Rectal smooth muscle tissue (tissue), 1 donor: ENCODE data around the gene IVD.

Experiments
- H3K27ac ChIP-seq: one replicate; pipeline ENCODE4 v1.7.0; 2013; ENCODE audit warnings: low read depth, low read length, inconsistent platforms
- H3K27me3 ChIP-seq: one replicate; pipeline ENCODE4 v1.7.0; 2013; ENCODE audit warnings: low read length; ENCODE audit not compliant: control insufficient read depth, insufficient read depth
- H3K36me3 ChIP-seq: one replicate; pipeline ENCODE4 v1.7.0; 2013; ENCODE audit warnings: low read length; ENCODE audit not compliant: control insufficient read depth, insufficient read depth
- H3K4me1 ChIP-seq: one replicate; pipeline ENCODE4 v1.7.0; 2013; ENCODE audit warnings: low read length; ENCODE audit not compliant: control insufficient read depth, insufficient read depth
- H3K4me3 ChIP-seq: one replicate; pipeline ENCODE4 v1.7.0; 2013; ENCODE audit warnings: low read length
- H3K9ac ChIP-seq: one replicate; pipeline ENCODE4 v1.7.0; 2013; ENCODE audit warnings: low read length

The IVD gene

GRCh38 chr15:40409366-40409765 is 3.8 kb downstream of the IVD start:
- no peak overlapping the region for H3K4me3 ChIP-seq
- H3K27ac ChIP-seq, result no peak overlapping the region
- H3K36me3 ChIP-seq, result peaks cover 26% of the 10 kb centered on the region
- peaks cover 5% of the 10 kb centered on the region for H3K4me1 ChIP-seq
- H3K27me3 ChIP-seq, result no peaks in the 10 kb centered on the region
- no peak overlapping the region for H3K9ac ChIP-seq

DNA sequence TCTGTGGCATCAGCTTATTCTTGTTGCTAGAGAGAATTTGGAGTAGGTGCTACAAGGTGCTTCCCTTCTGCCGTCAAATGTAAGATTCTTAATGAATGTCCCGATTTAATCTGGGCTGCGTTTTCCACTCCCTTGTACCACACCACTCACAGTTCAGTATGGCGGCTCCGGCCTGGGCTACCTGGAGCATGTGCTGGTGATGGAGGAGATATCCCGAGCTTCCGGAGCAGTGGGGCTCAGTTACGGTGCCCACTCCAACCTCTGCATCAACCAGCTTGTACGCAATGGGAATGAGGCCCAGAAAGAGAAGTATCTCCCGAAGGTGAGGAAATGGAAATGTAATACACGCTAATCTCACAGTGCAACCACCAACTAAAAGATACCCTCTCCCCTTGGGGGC is 4.9 kb downstream of the IVD start:
- no peaks in the 10 kb centered on the region for H3K27me3 ChIP-seq
- H3K36me3 ChIP-seq, result peaks cover 36% of the 10 kb centered on the region
- H3K27ac ChIP-seq, result no peak overlapping the region

DNA sequence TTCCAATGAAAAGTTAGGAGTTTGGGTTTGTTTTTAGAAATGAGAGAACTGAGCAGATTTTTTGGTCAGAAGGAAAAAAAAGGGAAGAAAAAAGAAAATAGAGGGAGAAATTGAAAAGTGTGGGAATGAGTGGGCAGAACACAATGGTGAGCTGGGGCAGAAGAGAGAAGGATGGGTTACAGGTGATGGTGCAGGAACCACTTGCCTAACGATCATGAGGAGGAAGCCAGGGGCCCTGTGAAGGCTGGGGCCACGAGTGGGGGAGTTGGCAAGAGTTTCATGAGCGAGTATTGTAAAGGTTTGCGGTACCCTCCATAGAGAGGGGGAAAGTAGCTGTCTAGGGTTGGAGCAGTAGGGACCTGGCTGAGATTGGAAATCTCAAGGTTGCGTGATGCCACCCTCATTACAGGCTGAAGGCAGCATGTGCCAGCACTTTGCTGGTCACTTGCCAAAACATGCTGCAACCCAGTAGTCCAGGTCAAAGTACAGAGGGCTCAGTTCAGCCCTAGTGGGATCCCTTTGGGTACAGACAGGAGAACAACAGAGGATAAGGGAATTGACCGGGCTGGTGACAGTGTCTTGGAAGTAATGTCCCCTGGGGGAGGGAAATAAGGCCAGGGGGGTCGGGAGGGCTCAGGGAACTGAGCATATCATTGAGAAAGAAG is 6.6 kb downstream of the IVD start:
- Histone ChIP-seq H3K9ac (no peak overlapping the region), H3K27ac (no peak overlapping the region), H3K27me3 (no peaks in the 10 kb centered on the region), H3K4me1 (peaks cover 2% of the 10 kb centered on the region), H3K36me3 (peaks cover 43% of the 10 kb centered on the region), H3K4me3 (no peak overlapping the region)

More for the DNA sequence above, 4.9 kb downstream of the IVD start:
- peaks cover 5% of the 10 kb centered on the region for H3K4me1 ChIP-seq
- H3K4me3 ChIP-seq, result no peak overlapping the region
- no peak overlapping the region for H3K9ac ChIP-seq

DNA sequence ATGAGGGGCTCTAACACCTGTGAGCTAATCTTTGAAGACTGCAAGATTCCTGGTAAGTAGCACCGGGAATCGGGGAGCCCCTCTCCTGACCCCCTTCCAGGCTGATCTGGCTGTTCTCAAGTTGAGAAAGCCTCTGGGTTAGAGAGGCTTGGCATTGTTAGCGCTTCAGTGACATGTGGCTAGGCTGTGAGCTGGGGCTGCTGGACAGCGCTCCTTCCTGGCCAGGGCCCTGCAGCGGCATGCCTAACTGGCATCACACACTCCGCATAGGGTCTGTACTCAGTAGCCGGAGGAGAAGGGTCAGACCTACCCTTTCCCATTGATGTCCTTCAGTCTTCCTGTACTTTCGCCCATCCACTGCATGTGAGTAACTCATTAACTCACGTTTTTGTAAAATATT is 7.4 kb downstream of the IVD start:
- Histone ChIP-seq H3K4me3 (no peak overlapping the region), H3K9ac (no peak overlapping the region), H3K4me1 (no peaks in the 10 kb centered on the region), H3K27ac (no peak overlapping the region), H3K36me3 (peaks cover 47% of the 10 kb centered on the region), H3K27me3 (no peaks in the 10 kb centered on the region)

DNA sequence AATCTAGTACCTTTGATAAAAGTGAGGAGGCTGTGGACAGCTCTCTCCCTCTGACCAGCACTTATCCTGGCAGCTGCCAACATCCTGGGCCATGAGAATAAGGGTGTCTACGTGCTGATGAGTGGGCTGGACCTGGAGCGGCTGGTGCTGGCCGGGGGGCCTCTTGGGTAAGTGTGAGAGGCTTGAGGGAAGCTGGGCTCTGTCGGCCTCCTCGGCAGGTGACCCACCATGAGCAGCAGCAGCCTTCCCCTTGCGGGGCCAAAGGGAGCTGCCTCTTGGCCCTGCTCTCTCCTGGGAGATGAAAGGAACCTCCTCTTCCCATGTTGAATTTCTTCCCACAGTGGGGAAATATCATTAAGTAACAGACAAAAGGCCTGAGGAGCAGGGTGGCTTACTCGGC is 9.2 kb downstream of the IVD start:
- Histone ChIP-seq H3K27me3 (no peaks in the 10 kb centered on the region), H3K36me3 (peaks cover 44% of the 10 kb centered on the region), H3K4me3 (no peak overlapping the region), H3K9ac (no peak overlapping the region), H3K4me1 (no peaks in the 10 kb centered on the region), H3K27ac (no peak overlapping the region)

DNA sequence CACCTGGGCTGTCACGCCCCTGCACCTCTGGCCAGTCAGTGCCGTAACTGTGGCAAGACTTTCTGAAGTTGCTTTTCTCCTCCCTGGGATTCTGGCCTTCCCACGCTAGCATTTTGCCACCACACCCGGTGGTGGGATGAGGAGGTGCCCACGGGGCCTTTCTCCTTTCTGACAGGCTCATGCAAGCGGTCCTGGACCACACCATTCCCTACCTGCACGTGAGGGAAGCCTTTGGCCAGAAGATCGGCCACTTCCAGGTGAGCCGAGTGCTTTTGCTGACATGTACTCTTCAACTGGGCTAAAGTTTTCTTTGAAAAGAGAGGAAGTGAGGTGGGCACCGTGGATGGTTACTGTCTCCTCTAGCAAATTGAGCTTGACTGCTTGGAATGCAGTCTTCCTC is 9.6 kb downstream of the IVD start:
- Histone ChIP-seq H3K27ac (no peak overlapping the region), H3K27me3 (no peaks in the 10 kb centered on the region), H3K4me3 (no peak overlapping the region), H3K9ac (no peak overlapping the region), H3K4me1 (no peaks in the 10 kb centered on the region), H3K36me3 (peaks cover 43% of the 10 kb centered on the region)

DNA sequence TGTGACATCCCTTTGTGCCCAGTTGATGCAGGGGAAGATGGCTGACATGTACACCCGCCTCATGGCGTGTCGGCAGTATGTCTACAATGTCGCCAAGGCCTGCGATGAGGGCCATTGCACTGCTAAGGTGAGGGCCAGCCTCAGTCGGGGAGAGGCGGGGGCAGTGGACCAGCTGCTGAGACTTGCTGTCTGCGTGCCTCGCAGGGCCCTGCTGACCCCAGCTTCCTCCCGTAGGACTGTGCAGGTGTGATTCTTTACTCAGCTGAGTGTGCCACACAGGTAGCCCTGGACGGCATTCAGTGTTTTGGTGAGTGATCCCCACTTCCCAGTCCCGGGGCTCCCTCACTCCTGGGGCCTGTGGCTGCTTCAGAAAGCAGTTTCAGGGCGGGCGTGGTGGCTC is 10.5 kb downstream of the IVD start:
- Histone ChIP-seq H3K27me3 (no peaks in the 10 kb centered on the region), H3K36me3 (peaks cover 36% of the 10 kb centered on the region), H3K4me1 (no peaks in the 10 kb centered on the region), H3K4me3 (no peak overlapping the region), H3K27ac (no peak overlapping the region), H3K9ac (no peak overlapping the region)

DNA sequence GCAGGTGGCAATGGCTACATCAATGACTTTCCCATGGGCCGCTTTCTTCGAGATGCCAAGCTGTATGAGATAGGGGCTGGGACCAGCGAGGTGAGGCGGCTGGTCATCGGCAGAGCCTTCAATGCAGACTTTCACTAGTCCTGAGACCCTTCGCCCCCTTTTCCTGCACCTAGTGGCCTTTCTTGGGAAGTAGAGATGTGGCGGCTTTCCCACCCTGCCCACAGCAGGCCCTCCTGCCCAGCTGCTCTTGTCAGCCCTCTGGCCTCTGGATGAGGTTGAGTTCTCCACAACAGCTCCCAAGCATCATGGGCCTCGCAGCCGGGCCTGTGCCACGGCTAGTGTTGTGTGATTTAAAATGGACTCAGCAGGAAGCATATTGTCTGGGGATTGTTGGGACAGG is 12.5 kb downstream of the IVD start:
- H3K9ac ChIP-seq, result no peak overlapping the region
- H3K27ac ChIP-seq, result no peak overlapping the region
- H3K4me1 ChIP-seq, result no peaks in the 10 kb centered on the region
- H3K36me3 ChIP-seq, result peaks cover 27% of the 10 kb centered on the region
- no peak overlapping the region for H3K4me3 ChIP-seq
- H3K27me3 ChIP-seq, result no peaks in the 10 kb centered on the region

DNA sequence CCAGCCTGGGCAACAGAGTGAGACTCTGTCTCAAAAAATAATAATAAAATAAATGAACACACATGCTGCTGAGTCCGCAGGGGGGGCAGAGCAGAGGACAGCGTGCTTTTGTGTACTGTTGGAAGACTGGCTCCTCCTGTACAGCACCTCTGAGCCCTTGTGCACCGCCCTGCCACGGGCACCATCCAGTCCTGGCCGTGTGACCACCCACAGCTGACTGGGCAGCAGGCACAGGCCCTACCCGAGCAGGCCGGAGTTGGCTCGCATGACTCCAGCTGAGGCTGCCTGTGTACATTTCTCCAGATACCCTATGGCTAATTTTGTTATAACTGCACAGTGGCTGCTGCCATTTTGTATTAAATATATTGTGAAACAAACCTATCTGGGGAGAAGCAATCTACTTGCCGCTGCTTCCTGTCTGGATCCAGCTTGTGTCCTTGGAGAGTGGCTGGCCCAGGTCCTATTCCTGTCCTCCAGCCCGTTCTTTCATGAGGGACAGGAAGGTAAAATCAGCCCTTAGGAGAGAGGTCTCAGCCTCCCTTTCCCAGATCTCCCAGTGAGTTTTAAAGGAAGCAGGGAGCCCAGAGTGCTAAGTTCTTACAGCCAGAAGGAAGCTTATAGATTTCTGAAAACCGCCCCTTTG is 14.6 kb downstream of the IVD start:
- Histone ChIP-seq H3K4me3 (no peak overlapping the region), H3K36me3 (peaks cover 20% of the 10 kb centered on the region), H3K27me3 (no peaks in the 10 kb centered on the region), H3K9ac (no peak overlapping the region), H3K4me1 (no peaks in the 10 kb centered on the region), H3K27ac (no peak overlapping the region)

DNA sequence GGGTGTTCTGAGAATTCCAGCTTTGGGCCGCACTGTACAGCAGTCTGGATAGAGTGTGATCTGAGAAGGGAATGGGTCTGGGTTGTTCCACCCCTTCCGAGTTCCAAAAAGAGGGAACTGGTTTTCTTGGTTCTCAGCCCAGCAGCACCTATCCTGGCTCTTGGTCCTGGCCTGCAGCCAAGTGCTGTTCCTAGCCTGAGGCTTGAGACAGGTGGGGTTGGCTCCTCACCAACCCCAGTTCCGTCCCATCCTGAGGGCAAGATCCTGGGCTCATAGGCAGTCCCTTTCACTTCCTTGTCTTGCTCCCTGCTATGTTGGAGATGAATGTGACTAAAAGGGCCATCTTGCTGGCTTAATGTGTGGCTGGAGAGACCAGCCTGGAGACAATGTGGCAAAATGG is 15.2 kb downstream of the IVD start:
- no peaks in the 10 kb centered on the region for H3K4me1 ChIP-seq
- peaks cover 14% of the 10 kb centered on the region for H3K36me3 ChIP-seq
- no peak overlapping the region for H3K27ac ChIP-seq
- H3K27me3 ChIP-seq, result no peaks in the 10 kb centered on the region
- H3K4me3 ChIP-seq, result no peak overlapping the region
- no peak overlapping the region for H3K9ac ChIP-seq

DNA sequence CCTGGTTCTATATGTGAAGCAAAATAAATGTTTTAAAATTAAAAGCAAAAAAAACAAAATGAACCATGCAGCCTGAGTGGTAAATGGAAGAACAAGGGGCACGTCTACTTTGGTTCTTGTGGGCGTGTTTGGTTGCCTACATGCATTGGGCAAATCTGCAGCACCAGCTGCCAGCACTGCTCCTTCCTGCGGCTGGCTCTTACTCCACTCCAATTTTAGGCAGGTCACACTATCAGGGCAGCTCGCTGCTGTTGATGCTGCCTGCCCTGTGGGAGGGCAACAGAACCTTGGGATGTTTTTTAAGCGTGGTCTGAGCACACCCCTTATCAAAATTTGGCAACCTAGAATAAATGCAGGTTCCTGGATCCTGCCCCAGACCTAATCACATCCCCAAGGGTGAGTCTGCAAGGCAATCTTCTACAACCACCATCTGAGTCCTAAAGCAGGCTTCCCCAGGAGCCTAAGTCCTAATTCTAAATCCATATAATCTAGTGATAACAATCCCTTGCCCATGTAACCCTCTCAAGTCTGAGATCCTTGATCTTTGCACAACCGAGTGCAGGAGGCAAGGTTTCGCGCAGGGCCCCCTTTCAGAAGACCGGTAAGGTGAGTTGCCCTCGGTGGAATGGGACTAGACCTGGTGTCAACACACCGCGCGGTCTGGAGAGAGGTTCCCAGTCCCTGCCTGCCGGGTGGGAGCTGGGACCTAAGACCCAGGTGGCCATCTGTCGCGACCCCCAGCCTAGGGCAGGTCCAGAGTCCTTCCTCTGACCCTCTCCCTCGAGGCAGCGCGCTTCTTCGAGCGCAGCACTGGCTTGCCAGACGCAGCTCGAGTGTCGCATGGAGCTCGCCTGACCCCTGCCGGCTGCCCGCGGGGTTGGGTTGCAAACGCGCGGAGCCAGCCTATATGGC is 15.9 kb downstream of the IVD start:
- Histone ChIP-seq H3K27ac (no peak overlapping the region), H3K27me3 (no peaks in the 10 kb centered on the region), H3K4me3 (peak overlapping the region; percentile 49), H3K4me1 (no peaks in the 10 kb centered on the region), H3K9ac (no peak overlapping the region), H3K36me3 (peaks cover 10% of the 10 kb centered on the region)

DNA sequence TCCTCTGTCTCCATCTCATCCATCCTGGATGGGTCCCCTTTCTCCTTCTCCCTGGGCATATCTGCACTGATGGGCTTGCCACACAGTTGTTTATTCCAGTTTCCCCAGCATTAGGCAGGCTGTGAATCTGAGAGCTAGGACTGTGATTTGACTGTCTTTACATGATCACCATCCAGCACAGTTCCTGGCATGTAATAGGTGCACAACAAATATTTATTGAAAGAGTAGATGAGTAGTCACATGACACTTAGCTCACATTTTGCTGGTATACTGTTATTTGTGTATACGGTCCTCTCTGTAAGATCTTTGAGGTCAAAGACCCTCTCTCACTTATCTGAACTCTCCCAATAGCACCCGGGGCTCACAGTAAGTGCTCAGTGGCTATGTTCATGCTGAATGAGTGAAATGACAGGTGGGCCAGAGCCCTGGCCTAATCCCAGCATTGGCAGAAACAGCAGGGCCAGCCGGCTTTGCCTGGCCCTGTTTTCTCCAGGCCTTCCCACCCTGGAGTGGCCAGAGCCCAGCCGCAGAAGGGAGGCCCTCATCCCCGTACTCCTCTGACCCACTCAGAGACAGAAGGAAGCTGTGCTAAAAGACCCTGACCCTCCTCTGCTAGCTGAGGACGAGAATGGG is 19.0 kb downstream of the IVD start:
- Histone ChIP-seq H3K4me1 (no peaks in the 10 kb centered on the region), H3K4me3 (no peak overlapping the region), H3K27ac (no peak overlapping the region), H3K36me3 (no peaks in the 10 kb centered on the region), H3K27me3 (no peaks in the 10 kb centered on the region), H3K9ac (no peak overlapping the region)
